Activated T-cell treated with anti-CD3 and anti-CD28 coated beads, Interleukin-2, amount 50 U/mL, for 4 hours (primary cell): ENCODE results near the gene SMARCE1. TPM values are rescaled to one million over a fixed set of nuclear protein-coding genes. Genes with fewer than 3 reads are reported as not detected.
A peak's percentile ranks its signal among the peaks of the same experiment; 100 is the strongest.

Source experiments
- ATAC-seq, 2 donors: fragments of 200-7000 bp; cut with Tn5 transposase; one replicate each; pipeline ENCODE4 v1.10.0; 2021
- DNase-seq: peaks from one replicate; pipeline ENCODE4 v3.0.0-alpha.2; 2020
- H3K27me3 Mint-ChIP-seq: one replicate; pipeline ENCODE4 v1.8.0; 2021; ENCODE audit warnings: low read depth, mixed read lengths
- H3K36me3 Mint-ChIP-seq: one replicate; pipeline ENCODE4 v1.8.0; 2022; ENCODE audit warnings: mixed read lengths; ENCODE audit not compliant: insufficient read depth
- H3K4me1 Mint-ChIP-seq: one replicate; pipeline ENCODE4 v1.8.0; 2021; ENCODE audit warnings: low read depth, mixed read lengths
- H3K4me3 Mint-ChIP-seq: one replicate; pipeline ENCODE4 v1.8.0; 2021; ENCODE audit warnings: mild to moderate bottlenecking, moderate library complexity, mixed read lengths
- H3K9me3 Mint-ChIP-seq: one replicate; pipeline ENCODE4 v1.8.0; 2021; ENCODE audit warnings: mixed read lengths
- total RNA-seq, 3 donors: library from RNA; stranded (reverse); gene quantifications; one replicate each; pipeline ENCODE4 v1.2.1, GENCODE V29; 2021

Gene SMARCE1
- total RNA-seq, 3 donors from 2014 or later, result 105 to 117 (median 106) TPM

DNA sequence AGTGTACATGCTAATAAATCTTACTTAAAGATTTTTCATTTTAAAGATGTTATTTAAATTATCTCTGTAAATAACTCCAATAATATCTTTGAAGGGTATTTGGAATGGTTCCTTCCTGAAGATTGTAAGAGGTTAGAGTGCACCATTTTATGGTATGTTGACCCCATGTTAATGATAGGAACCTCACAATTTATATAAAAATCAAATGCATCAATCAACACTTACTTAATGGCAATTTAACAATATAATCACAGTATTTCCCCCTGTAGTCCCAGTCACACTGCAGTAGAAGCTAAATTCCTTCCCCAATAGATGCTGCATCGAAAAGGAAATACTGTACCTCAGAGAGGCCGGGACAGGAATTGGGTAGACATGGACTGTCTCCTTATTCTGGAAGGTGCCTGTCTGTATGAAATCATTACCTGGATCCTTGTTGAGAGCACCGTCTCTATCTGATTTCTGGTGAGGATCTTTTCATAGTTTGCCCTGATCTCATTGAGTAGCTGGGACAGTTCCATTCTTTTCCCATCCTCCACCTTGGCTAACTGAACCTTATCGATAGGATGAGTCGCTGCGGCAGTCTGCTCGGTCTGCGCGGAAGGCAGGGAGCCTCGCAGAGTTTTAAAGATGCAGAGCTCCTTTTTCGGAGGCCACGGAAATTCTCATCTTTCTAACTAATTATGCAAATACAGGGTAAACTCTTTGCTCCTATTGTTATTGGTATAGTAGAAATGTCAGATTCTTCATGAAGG lies 17.1 kb upstream of the SMARCE1 start, which contains the start of gene KRT222:
TSS of gene KRT222 (minus strand) at position 596 of the 752 bp plus-strand sequence. CDS start at position 518, 78 bp downstream.
- no peaks in the 10 kb centered on the region for H3K36me3 Mint-ChIP-seq
- DNase-seq (no peak), ATAC-seq (no peak)
- peaks cover 7% of the 10 kb centered on the region for H3K4me1 Mint-ChIP-seq
- no peaks in the 10 kb centered on the region for H3K9me3 Mint-ChIP-seq
- H3K27me3 Mint-ChIP-seq, result peaks cover 35% of the 10 kb centered on the region
- no peak within 1 kb of the TSS for H3K4me3 Mint-ChIP-seq

DNA sequence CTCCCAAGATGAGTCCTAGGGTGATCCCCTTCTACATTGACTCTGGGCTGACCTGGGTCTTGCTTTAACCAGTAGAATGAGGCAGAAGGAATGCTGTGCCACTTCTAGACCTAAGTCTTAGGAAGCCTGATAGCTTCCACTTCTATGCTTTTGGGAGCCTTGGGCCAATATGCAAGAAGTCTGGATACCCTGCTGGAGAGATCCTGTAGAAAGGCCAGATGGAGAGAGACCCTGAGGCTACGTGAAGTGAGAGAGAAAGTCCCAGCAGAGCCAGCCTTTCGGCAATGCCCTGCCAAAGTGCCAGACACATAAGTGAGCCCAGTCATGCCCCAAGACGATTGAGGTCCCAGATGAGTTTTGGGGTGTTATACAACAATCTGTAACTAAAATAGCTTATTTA lies 15.6 kb upstream of the SMARCE1 start:
- H3K4me3 Mint-ChIP-seq, result no peak overlapping the region
- H3K27me3 Mint-ChIP-seq, result peaks cover 42% of the 10 kb centered on the region
- H3K36me3 Mint-ChIP-seq, result no peaks in the 10 kb centered on the region
- peaks cover 9% of the 10 kb centered on the region for H3K4me1 Mint-ChIP-seq
- no peaks in the 10 kb centered on the region for H3K9me3 Mint-ChIP-seq
- DNase-seq, result no peak
- no peak for ATAC-seq

DNA sequence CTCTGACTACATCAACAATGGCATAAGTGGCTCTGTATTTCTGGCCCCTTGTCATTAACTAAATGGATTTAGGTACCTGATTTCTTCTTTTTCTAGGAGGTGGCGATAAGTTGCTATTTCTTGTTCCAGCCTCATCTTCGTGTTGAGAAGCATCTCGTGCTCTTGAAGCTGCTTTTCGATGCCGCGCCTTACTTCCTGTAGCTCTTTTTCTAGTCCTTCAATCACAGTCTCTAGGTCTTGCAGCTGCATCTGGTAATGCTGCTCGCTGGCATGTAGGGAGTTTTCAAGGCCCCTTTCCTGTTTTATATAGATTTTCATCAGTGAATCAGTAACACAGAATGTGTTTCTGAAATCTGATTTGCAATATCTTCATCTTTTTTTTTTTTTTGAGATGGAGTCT lies 12.3 kb upstream of the SMARCE1 start:
- Mint-ChIP-seq H3K27me3 (peaks cover 23% of the 10 kb centered on the region), H3K4me3 (no peak overlapping the region)

DNA sequence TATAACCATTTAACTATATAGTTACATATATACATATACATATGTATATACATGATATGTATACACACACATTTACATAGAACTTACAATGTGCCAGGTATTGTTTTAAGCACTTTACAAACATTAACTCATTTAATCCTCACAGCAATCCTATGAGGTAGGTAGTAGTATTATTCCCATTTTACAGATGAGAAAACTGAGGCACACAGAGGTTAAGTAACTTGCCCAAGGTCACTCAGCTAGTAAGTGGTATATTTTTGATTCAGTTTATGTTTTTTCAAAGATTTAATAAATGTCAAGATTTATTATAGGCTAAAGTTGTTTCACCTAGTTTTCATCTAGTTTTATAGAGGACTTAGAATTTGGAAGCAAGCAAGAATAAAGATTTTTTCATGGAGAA lies 10.8 kb upstream of the SMARCE1 start:
- Mint-ChIP-seq H3K4me3 (no peak overlapping the region), H3K27me3 (peaks cover 18% of the 10 kb centered on the region), H3K36me3 (no peaks in the 10 kb centered on the region), H3K9me3 (no peaks in the 10 kb centered on the region), H3K4me1 (peaks cover 7% of the 10 kb centered on the region)
- ATAC-seq (no peak), DNase-seq (no peak)

More for the DNA sequence above, 12.3 kb upstream of the SMARCE1 start:
- ATAC-seq, result no peak
- H3K9me3 Mint-ChIP-seq, result no peaks in the 10 kb centered on the region
- H3K4me1 Mint-ChIP-seq, result peaks cover 8% of the 10 kb centered on the region
- no peak for DNase-seq
- H3K36me3 Mint-ChIP-seq, result no peaks in the 10 kb centered on the region

DNA sequence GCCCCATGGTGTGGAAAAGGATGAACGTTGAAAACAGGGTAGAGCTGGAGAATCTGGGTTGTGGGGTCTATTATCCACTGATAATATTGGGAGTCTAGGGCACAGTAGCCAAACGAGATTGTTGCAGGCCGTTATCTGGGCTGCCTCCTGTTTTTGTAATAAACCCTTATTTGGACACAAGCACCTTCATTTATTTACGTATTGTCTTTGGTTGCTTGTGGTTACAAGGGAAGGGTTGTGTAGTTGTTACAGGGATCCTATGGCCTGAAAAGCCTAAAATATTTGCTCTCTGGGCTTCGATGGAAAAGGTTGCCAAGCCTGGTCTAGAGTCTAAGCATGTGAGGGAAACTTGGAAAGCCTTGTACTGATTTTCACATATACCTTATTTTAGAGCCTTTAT lies 4.3 kb upstream of the SMARCE1 start:
- H3K9me3 Mint-ChIP-seq, result no peaks in the 10 kb centered on the region
- H3K36me3 Mint-ChIP-seq, result no peaks in the 10 kb centered on the region
- peaks cover 10% of the 10 kb centered on the region for H3K4me1 Mint-ChIP-seq
- DNase-seq (no peak), ATAC-seq (no peak)
- H3K4me3 Mint-ChIP-seq, result no peak overlapping the region
- H3K27me3 Mint-ChIP-seq, result no peaks in the 10 kb centered on the region

DNA sequence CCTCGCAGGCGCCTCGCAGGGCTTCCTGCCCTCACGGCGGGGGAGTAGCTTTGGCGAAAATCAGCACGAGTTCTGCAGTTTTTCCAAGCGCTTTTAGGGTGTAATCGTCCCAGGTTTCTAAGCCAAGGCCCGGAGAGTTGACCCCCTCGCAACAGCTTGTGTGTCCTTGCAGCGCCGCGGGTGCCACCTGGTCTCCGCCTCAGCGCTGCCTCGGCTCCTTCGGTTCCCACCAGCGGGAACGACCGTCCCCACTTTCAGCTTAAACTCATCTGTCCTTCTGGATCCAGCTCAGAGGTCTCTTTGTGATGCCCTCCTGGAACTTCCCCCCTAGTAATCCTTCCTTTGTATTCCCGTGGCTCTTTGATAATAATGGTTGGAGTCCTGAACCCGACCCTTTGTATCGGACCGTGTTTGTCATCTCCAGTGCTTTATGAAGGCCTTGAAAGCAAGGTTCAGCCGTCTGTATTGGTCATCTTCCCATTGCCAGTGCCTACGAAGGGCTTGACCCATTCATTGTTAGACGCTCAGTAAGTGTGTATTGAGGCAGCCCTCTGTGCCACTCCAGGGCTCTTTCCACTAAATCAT lies 858 bp upstream of the SMARCE1 start:
- peaks cover 33% of the 10 kb centered on the region for H3K4me1 Mint-ChIP-seq
- H3K27me3 Mint-ChIP-seq, result no peaks in the 10 kb centered on the region
- H3K36me3 Mint-ChIP-seq, result peaks cover 16% of the 10 kb centered on the region
- no peaks in the 10 kb centered on the region for H3K9me3 Mint-ChIP-seq
- peak; percentile 24 to 36 for ATAC-seq
- no peak for DNase-seq
- H3K4me3 Mint-ChIP-seq, result peak overlapping the region; percentile 96

DNA sequence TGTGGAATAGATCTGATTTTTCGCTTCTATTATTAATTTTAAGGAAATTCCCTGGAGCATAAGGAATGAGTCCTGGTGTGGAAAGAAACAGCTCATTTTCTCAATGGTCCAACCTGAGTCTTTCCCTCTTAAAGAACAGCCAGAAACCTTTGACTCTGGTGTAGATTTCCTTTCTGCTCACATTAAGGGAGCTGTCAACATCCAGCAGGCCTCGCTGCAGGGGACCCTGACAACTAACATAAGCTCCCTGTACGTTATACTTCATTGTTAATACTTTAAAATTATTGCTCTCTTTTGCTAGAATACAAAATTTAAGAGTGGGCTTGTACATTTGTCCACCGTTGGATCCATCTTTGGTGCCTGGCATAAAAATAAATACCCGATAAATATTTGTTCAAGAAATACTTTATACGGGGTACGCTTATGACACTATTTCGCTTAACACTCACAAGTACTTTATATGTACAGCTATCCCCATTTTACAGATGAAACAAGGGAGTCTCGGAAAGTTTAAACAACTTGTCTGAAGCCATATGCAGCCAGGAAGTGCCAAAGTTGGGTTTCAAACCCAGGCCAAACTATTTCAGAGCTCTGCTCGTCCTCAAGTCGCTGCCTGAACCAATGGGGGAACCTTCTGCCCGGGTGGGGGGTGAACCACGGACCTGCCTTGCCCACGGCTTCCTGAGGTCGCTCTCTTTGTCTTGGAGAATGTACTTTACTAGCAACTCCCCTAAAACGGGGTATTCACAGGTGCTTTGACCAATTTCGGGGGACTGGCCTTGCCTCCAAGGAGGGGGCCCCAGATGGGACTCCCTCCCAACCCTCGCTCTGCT lies 611 bp downstream of the SMARCE1 start:
- ATAC-seq, result peak; percentile 57 to 64
- H3K4me1 Mint-ChIP-seq, result peaks cover 43% of the 10 kb centered on the region

DNA sequence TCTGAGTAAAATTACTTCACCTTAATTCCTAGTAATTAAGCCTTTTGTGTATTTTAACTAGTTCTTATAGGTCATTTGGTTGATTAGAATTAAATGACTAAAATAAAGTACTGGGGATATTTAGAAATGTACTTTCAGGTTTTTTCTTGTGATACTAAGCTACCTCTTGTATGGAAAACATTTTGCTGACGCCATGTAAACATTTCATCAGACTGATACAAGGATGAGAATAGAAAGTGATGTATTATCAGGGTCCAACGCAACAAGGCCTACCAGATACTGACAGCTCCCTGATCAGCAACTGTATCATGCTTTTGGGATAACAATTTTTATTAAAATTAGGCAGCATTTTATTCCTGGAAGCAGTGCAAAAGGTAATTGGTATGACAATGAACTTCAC lies 1.7 kb downstream of the SMARCE1 start:
- H3K4me1 Mint-ChIP-seq, result peaks cover 47% of the 10 kb centered on the region
- ATAC-seq (no peak), DNase-seq (no peak)
- no peaks in the 10 kb centered on the region for H3K27me3 Mint-ChIP-seq
- peaks cover 32% of the 10 kb centered on the region for H3K36me3 Mint-ChIP-seq
- H3K9me3 Mint-ChIP-seq, result no peaks in the 10 kb centered on the region
- H3K4me3 Mint-ChIP-seq, result peak overlapping the region; percentile 38

More for the DNA sequence above, 611 bp downstream of the SMARCE1 start:
- DNase-seq, result no peak
- Mint-ChIP-seq H3K27me3 (no peaks in the 10 kb centered on the region), H3K36me3 (peaks cover 28% of the 10 kb centered on the region), H3K4me3 (peak overlapping the region; percentile 96), H3K9me3 (no peaks in the 10 kb centered on the region)

DNA sequence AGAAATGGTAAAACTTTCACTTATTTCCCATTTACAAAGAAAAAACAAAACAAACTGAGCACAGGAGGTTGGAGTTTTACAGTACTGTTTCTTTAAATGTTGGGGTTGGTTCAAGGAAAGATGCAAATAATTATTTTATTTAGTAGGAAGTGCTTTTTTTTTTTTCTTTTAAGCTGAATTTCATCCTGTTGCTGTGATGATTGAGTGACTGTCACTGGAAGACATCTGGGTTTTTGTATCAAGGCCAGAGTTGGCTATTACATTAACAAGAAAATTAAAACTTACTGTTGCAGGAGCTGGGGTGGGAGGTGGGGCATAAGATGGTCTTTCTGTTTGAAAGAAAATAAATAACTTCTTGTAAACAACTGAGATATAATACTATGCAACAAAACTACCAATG lies 2.3 kb downstream of the SMARCE1 start:
- Mint-ChIP-seq H3K36me3 (peaks cover 33% of the 10 kb centered on the region), H3K27me3 (no peaks in the 10 kb centered on the region), H3K4me3 (peak overlapping the region; percentile 58), H3K9me3 (no peaks in the 10 kb centered on the region), H3K4me1 (peaks cover 54% of the 10 kb centered on the region)
- ATAC-seq (no peak), DNase-seq (no peak)

DNA sequence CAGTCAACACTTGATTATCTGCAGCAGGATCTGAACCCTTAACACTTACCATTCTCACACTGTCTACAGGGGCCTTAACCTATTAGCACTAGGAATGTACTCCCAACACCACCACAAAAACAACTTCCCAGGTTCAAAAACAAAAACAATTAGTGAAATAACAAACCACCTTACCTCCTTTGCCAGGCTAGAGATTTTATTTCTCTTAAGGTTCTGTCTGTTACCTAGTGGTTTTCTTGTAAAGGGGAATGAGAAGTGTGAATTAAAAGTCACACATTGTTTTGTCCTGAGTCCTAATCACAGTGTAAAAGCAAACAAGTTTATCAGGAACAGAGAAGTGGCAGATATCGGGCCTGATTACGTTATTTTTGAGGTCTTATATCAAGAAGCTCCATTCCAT lies 9.7 kb downstream of the SMARCE1 start:
- Mint-ChIP-seq H3K4me1 (peaks cover 38% of the 10 kb centered on the region), H3K4me3 (no peak overlapping the region), H3K27me3 (no peaks in the 10 kb centered on the region), H3K9me3 (no peaks in the 10 kb centered on the region), H3K36me3 (peaks cover 51% of the 10 kb centered on the region)
- no peak for DNase-seq
- ATAC-seq, result no peak

DNA sequence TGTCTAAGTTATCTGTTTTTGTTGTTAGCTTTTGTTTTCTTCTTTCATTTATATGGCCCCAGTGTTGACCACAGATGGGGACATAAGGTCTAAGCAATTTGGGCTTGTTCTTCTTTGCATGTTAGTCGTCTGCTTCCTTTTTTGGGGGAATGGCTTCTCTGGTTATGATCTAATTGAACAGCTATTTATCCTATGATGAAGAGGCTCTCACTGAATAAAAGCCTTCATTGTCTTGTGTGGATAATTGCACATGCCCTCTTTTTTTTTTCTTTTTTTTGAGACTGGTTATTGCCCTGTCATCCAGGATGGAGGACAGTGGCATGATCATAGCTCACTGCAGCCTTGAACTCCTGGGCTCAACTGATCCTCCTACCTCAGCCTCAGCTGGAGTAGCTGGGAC lies 13.7 kb downstream of the SMARCE1 start:
- Mint-ChIP-seq H3K36me3 (peaks cover 52% of the 10 kb centered on the region), H3K4me3 (no peak overlapping the region), H3K4me1 (peaks cover 18% of the 10 kb centered on the region)

DNA sequence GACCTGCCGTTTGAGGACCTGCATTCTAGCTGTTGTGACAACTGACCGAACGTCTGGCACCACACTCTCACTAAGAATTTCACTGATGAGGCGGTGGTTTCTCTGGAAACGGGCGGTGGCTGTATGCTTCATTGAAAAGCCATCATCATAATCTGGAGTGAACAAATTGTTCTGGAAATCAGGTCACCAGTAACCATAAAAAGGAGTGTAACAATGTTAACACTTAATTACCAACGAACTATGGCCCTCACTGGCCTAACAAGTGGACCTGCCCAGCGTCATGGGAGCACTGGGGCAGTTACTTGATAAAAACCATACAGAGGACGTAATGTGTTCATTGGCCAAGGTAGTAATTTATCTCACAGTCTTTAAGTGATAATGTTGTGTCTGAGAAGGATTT lies 15.4 kb downstream of the SMARCE1 start:
- DNase-seq (no peak), ATAC-seq (no peak)
- H3K27me3 Mint-ChIP-seq, result no peaks in the 10 kb centered on the region
- H3K4me1 Mint-ChIP-seq, result peaks cover 10% of the 10 kb centered on the region
- H3K9me3 Mint-ChIP-seq, result no peaks in the 10 kb centered on the region
- no peak overlapping the region for H3K4me3 Mint-ChIP-seq
- H3K36me3 Mint-ChIP-seq, result peaks cover 52% of the 10 kb centered on the region

More for the DNA sequence above, 13.7 kb downstream of the SMARCE1 start:
- DNase-seq (no peak), ATAC-seq (no peak)
- Mint-ChIP-seq H3K27me3 (no peaks in the 10 kb centered on the region), H3K9me3 (no peaks in the 10 kb centered on the region)

DNA sequence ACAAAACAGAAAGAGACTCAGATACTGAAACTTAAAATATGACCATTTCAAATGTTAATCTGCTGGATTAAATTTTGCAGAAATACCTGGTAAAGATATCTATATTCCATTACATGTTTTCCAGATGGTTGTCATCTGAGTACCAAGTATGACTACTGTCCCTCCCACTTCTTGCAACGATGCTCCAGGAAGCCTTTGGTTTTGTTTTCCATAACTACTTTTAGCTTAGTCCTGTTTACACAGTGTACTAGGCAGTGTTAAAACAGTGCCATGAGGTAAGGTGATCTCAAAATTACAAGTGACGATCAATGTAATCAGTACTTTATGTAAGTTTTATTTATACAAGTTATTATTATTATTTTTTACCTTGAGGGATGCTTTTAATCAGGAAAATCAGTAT lies 17.8 kb downstream of the SMARCE1 start:
- Mint-ChIP-seq H3K36me3 (peaks cover 40% of the 10 kb centered on the region), H3K4me1 (peaks cover 16% of the 10 kb centered on the region), H3K9me3 (no peaks in the 10 kb centered on the region), H3K4me3 (no peak overlapping the region), H3K27me3 (no peaks in the 10 kb centered on the region)
- DNase-seq, result no peak
- ATAC-seq, result peak; percentile 48 to 77

DNA sequence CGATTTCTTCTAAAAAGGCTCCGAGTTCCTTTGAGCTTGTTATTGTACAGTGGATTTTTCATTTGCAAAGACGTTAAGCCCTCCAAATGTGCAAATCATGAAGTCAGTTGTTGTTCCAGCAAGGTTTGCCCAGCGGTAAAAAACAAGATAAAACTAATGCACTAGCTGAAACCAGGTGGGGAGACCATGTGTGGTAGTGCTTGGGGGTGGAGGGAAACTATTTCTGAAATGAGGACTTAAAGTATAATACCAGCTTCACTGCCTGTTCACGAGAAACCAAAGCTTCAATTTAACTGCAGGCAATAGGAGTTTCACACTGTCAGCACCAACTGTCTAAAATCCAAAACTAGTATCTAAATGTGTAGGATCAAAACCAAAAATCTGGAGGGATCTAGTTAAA lies 22.3 kb downstream of the SMARCE1 start:
- no peaks in the 10 kb centered on the region for H3K9me3 Mint-ChIP-seq
- no peak overlapping the region for H3K4me3 Mint-ChIP-seq
- DNase-seq (no peak), ATAC-seq (no peak)
- peaks cover 10% of the 10 kb centered on the region for H3K36me3 Mint-ChIP-seq
- H3K27me3 Mint-ChIP-seq, result no peaks in the 10 kb centered on the region
- peaks cover 45% of the 10 kb centered on the region for H3K4me1 Mint-ChIP-seq
